AML-193 (cell line): Measurements from ENCODE around the gene SMIM20.

Source experiments
- DNase-seq, 2 experiments: peaks; one replicate each; lab custom pipeline; 2025; lab: John Stamatoyannopoulos, UW

SMIM20 gene

DNA sequence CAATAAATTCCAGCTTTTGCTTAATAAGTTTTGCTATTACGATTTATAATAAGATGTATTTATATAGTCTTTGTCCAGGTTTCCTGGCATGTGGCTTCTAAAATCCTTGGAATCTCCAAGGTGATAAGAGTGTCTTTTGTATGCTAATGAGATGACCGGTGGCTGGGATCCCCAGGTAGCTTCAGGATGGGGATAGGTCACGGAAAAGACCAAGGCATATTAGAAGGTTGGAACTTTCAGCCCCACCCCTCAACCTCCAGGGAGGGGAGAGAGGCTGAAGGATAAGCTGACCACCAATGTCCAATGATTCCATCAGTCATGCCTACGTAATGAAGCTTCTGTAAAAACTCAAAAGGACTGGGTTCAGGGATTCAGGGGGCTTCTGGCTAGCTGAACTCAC is 41.7 kb downstream of the SMIM20 start:
- DNase-seq: no peak

DNA sequence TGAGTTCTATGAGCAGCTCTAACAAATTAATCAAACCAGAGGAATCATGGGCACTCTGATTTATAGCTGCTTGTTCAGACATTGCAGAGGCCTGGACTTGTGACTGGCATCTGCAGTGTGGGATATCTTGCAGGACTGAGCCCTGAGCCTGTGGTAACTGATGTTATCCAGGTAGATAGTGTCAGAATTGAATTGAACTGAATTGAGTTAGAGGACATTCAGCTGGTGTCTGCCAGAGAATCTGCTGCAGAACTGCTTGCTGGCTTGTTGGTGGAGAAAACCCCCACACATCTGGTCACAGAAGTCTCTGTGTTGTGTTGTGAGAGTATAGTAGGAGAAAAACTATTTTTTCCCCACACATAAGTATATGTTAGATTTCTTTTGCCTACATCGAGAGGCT is 42.2 kb downstream of the SMIM20 start:
- DNase-seq: no peak

DNA sequence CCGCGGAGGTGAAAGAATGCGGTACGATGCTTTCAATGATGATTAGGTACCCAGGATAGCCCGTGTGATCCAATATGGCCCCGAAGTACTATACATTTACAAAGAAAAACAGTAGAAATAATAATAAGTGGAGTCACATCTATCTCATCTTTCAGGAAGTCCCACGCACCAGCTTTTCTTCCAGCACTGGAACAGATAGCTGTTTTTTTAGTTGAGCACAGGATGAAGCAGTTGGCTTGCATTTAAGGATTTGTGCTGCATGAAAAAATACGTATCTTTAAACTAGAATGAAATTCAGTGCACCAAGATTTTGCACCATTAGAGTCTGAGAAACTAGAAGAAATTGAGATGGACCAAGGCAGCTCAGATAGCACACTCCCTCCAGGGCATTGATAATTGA is 44.1 kb downstream of the SMIM20 start:
- no peak for DNase-seq

DNA sequence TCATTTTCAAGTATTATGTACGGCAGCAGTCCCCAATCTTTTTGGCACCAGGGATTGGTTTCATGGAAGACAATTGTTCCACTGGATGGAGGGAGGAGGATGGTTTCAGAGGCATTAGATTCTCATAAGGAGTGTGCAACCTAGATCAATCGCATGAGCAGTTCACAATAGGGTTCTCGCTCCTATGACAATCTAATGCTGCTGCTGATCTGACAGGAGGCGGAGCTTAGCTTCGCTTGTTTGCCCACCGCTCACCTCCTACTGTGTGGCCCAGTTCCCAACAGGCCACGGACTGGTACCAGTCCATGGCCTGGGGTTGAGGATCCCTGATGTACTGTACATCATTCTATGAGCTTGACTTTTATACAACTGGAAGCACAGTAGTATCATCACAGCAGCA is 48.4 kb downstream of the SMIM20 start:
- no peak for DNase-seq

DNA sequence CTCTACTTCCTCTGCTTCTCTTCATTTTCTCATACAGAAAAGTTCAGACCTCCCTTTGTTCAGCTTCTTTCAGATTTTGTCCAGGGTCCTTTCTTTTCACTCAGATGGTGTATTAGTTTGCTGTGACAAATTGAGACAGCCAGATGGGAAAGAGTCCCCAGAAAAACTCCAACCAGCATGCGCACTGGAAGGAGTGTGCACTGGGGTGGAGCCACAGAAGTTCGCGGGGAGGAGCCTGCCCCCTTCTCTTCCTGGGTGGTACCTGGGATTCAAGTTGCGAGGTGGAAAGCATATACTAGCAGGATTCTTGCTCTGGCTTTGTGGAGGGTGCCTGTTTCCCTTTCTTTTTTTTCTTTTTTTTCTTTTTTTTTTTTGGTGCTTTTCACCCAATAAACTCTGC is 51.6 kb downstream of the SMIM20 start:
- DNase-seq: no peak

DNA sequence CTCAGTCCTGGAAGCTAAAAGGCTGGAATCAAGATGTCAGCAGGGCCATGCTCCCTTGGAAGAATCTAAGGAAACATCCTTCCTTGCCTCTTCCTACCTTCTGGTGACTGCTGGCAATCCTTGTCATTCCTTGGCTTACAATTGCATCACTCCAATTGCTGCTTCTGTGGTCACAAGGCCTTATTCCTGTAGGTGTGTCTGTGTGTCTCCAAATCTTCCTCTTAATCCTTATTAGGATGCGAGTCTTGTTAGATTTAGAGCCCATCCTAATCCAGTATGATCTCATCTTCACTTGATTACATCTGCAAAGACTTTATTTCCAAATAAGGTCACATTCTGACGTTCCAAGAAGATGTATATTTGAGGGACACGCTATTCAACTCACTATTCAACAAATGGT is 52.2 kb downstream of the SMIM20 start:
- DNase-seq: no peak

DNA sequence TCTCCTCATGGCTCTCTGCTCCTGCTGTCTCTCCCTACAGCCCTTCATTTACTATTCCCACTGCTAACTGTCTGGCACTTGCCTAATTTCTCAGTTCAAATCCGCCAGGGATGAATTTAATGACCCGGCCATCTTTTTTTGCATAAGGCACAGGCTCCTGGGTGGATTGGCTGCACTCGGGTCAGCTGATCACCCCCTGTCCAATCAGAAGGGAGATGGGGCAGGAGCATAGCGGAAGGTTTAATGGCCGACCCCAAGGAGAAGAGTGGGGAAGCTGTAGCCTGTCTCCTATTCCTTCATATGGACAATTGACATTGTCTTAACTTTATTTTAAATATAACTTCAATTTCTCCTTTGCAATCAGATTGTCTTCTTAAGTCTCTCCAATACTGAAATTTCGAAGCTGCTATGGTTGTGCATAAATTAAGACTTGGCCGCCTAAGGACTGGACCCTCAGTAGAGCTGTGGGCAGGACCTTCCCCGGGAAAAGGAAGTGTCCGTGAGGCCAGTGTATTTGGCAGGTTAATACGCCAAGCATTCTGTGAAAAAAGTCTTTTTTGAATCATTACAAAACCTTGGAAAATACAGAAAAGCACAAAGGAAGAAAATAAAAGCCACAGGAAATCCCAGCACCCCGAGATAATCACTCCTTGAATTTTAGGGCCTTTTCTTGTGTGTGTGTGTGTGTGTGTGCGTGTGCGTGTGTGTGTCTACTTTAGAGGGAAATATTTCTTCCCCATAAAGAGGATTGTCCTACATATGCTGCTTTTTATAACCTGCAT is 55.5 kb downstream of the SMIM20 start:
- DNase-seq: no peak

DNA sequence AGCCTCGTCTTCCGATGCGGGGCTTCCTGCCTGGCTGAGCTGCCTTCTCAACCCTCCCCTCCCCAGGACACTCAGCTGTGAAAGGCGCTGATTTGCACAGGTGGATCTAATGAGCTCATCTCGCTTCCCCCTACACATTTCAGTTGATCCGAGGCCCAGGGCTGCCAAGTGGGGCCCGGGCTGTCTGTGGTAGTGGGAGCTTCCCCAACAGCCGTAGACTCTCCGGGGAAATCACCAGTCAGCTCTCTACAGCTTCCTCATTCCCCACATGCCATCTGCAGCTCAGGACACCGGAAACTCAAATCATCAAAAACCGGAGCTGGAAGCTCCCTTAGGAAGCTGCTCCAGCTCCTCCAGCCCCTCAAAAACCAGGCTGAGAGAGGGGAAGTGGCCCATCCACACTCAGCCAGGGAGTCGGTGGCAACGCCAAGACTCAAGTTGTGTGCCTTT is 56.2 kb downstream of the SMIM20 start:
- no peak for DNase-seq

DNA sequence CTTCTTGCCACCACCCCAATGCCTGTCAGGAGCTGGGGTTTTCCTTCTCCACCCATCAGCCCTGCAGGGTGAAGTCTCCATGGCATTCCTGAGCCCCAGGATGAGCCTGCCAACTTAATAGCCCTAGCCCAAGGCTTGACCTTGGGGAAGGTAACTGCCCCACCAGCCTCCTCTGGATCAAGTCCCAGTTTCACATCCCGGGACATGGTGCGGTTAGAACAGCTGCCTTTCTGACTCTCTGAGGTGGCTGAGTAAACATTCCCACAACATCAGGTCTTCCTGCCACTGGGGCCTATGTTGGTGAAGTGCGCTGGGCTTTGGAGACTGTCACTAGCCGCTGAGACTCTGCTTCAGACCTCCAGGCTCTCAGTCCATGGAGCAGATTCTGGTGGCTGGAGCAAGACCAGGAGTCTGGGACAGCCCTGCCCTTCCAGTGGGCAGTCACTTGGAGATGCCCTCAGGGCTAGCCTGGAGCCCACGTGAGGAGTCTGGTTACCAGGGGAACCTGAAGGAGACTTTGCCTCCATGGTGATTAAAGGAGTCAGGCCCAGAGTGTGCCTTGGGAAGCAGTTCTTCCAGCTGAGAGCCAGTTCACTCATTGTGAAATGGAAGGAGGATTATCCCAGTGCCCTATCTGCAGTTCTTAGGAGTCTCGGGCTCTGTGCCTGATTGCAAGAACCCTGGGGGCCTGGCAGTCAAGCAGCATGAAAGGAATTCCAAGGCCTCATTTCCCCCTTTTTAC is 56.8 kb downstream of the SMIM20 start:
- DNase-seq: no peak

DNA sequence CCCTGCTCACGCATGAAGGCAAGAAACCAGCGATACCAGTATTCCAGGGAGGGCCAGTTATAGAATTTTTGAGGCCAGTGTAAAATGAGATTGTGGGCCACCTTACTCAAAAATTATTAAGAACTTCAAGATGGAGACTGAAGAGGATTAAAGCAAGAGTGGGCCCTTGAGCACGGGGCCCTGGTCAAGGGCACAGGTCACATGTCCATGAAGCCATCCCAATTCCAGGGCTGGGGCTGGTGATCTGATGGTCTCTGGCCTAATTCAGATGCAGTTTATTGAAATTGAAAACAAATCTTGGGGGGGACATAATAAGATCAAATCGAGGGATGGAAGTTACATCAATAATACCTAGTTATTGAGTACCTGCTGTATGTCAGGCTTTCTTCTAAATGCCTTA is 58.3 kb downstream of the SMIM20 start:
- no peak for DNase-seq

DNA sequence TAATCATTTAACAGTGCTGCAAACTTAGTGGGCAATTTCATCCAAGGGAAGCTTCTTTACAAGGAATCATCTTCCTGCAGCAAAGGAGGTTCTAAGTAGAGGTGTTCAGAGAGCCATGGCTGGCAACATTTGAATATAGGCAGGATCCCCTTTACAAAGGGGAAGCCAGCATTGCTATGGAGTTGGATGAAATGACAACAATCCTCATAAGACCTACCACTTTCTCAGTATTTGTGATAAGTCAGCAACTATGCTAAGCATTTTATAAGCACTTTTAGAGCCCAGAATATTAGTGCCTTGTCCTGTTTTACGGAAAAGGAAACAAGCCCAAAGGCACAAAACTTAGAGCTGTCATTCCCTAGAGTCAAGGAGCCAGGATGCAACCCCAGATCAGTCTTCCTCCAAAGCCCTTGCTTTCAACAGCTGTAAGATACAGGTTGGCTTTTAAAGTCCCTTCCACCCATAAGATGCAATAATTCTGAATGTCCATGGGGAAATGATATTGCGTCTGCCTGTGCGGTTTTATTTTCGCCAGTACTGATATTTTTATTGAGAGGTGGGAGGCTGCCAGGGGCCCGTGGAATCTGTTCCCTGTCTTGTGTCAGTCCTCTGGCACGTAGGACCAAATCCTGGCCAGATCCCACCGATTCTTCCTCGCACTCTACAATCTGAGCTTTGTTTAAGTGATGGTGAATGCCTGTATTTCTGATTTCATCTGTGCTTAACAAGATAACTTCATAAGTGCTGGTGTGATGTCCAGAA is 59.1 kb downstream of the SMIM20 start:
- no peak for DNase-seq

DNA sequence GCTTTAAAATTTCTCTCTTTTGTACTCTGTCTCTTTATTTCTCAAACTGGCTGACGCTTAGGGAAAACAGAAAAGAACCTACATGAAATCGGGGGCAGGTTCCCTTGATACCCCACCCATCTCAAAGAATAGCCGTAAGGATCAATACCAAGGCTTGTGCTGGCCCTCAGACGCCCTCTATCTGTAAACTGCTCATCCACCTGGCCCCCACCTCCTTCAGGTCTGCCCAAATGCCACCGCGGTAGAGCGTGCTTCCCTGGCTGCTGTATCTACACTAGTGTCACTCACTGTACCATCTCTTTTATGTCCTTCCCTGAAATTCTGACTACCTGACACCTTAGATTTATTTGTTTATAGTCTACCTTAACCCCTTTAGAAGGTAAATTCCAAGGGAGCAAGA is 62.8 kb downstream of the SMIM20 start:
- no peak for DNase-seq

DNA sequence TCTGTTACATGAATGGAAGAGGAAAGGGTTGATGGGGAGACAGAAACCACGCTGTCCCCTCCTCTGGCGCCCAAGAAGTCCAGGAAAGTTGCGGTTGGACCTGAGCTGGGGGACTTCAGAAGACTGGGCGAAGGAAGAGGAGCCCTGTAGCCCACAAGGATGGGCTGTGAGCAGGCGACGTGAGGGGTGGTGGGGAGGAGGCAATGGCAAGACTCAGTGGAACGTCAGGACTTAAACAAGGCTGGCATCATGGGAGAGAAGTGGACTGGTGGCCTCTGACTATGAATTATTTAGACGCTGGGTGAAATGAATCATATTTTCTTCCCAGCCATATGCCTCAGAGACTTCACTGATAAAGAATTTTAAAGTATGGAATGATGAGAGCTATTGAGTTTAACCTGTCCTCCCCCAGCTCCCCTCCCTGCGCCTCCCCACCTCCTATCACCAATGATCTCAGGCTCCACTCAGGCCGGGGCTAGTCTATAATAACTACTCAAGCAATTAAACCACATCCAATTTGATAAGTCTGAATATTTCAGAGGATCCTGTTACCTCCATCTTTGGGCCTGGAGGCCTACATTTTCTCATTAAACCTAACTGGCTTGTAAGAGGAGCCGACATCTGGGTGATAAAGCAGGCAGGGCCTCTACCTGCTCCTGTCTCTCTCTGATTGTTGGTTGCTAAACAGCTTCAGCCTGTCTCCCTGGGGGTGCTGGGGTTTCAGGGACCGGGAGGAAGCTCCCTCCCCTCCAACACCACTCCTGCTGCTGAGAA is 63.6 kb downstream of the SMIM20 start:
- DNase-seq: no peak

DNA sequence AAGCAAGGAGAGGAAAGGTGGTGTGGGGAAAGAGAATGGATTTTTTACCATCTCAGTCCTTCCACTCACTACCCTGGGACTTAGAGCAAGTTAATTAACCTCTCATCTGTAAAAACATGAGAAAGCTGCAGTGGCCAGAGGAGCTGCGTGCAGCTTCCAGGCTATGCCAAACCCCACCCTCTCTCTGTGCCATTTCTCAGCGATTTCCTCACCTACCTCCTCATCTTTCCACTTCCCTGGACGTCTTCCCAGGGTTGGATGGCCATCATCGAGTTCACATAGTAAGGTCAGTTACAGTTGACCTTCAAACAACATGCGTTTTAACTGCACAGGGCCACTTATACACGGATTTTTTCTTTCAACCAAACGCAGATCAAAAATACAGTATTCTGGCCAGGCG is 64.3 kb downstream of the SMIM20 start:
- no peak for DNase-seq
